Activated CD8-positive, alpha-beta T cell treated with anti-CD3 and anti-CD28 coated beads, Interleukin-2, amount 10 ng/mL, durations not matched to agents 7 days and 5 days (primary cell): ENCODE measurements around the gene SLC35D3. TPM values are rescaled to one million over a fixed set of nuclear protein-coding genes. Genes with fewer than 3 reads are reported as not detected.
"Not testable (repeated sequence)": the region's sequence is repeated elsewhere in the genome, so short reads cannot be mapped to it uniquely, and the experiment has no call there.

Experiments
- ATAC-seq: fragments of 150-1000 bp; cut with Tn5 transposase; one replicate; pipeline ENCODE4 v1.10.0; 2021; ENCODE audit warnings: moderate library complexity
- CTCF ChIA-PET: fragments of 350-600 bp; sonication (Branson Sonifier 250); formaldehyde crosslinking; loops from one replicate; lab custom pipeline; 2021; ENCODE audit warnings: antibody characterized with exemption; lab: Charles Lee
- POLR2A ChIA-PET: fragments of 350-600 bp; sonication (Branson Sonifier 250); formaldehyde crosslinking; loops from one replicate; lab custom pipeline; 2021; ENCODE audit warnings: antibody characterized with exemption; lab: Charles Lee
- DNase-seq: peaks from one replicate; pipeline ENCODE4 v3.0.0-alpha.2; 2020
- H3K27ac Mint-ChIP-seq: one replicate; pipeline ENCODE4 v1.8.0; 2021; ENCODE audit warnings: mild to moderate bottlenecking, mixed read lengths
- H3K27me3 Mint-ChIP-seq: one replicate; pipeline ENCODE4 v1.8.0; 2021; ENCODE audit warnings: low read depth, mixed read lengths
- H3K36me3 Mint-ChIP-seq: one replicate; pipeline ENCODE4 v1.8.0; 2021; ENCODE audit warnings: low read depth, mixed read lengths
- H3K4me1 Mint-ChIP-seq: one replicate; pipeline ENCODE4 v1.8.0; 2021; ENCODE audit warnings: low read depth, mixed read lengths
- H3K4me3 Mint-ChIP-seq: one replicate; pipeline ENCODE4 v1.8.0; 2021; ENCODE audit warnings: mild to moderate bottlenecking, mixed read lengths
- H3K9me3 Mint-ChIP-seq: one replicate; pipeline ENCODE4 v1.8.0; 2022; ENCODE audit warnings: mixed read lengths; ENCODE audit not compliant: insufficient read depth
- total RNA-seq, 2 experiments: library from RNA; stranded (reverse); gene quantifications; one replicate each; pipeline ENCODE4 v1.2.3, GENCODE V29; 2021

Gene SLC35D3, protein sequence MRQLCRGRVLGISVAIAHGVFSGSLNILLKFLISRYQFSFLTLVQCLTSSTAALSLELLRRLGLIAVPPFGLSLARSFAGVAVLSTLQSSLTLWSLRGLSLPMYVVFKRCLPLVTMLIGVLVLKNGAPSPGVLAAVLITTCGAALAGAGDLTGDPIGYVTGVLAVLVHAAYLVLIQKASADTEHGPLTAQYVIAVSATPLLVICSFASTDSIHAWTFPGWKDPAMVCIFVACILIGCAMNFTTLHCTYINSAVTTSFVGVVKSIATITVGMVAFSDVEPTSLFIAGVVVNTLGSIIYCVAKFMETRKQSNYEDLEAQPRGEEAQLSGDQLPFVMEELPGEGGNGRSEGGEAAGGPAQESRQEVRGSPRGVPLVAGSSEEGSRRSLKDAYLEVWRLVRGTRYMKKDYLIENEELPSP
- not detected for total RNA-seq

DNA sequence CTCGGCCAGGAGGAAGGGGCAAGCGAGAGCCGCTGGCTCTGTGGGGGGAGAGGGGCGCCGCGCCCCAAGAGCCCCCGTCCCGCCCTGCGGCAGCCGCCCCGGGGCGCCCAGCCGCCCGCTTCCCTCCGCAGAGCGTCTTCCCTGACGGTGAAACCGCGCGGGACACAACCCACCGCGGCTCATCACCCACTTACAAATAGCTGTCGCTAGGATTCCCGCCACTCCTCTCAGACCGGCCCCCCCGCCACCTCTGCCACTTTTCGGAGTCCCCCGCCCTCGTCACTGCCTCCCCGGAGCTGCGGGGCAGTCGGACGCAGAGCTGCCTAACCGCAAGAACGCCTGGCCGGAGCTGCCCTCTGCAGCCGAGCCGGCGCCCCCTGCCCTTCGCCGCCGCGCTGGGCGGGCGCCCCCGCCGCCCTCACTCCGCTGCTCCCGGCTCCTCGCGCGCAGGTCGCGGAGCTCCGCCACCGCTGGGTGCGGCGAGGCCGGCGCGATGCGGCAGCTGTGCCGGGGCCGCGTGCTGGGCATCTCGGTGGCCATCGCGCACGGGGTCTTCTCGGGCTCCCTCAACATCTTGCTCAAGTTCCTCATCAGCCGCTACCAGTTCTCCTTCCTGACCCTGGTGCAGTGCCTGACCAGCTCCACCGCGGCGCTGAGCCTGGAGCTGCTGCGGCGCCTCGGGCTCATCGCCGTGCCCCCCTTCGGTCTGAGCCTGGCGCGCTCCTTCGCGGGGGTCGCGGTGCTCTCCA lies at the start of gene SLC35D3:
Gene SLC35D3, plus strand, starts transcription at position 366 of the 749 bp plus-strand sequence. Its CDS starts 128 bp downstream, at position 494.
- peaks cover 64% of the 10 kb centered on the region for H3K27me3 Mint-ChIP-seq
- POLR2A ChIA-PET = interaction anchor here (0.9 kb wide), 1 partner anchor 99 kb away, joined by 3 read pairs; the partner anchor contains the start of gene PEX7

DNA sequence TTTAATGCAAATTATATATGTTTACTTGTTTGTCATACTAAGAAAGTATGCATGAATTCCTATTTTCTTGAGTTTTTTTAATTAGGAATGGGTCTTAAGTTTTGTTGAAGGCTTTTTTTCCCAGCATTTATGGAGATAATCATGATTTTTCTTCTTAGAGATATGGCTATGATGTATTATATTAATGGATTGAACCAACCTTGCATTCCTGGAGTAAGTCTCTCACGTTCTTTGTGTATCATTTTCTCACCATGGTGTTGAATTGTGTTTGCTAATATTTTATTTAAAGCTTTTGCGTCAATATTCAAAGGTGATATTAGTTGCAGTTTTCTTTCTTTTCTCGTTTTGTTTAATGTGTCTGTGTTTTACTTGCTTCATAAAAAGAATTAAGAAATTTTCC lies 48.4 kb upstream of the SLC35D3 start:
- DNase-seq = no peak
- ChIA-PET POLR2A (no interaction called here), CTCF (no interaction called here)
- Mint-ChIP-seq H3K36me3 (peaks cover 19% of the 10 kb centered on the region), H3K27ac (no peak overlapping the region), H3K4me3 (no peak overlapping the region), H3K27me3 (no peaks in the 10 kb centered on the region), H3K4me1 (no peaks in the 10 kb centered on the region), H3K9me3 (peaks cover 17% of the 10 kb centered on the region)
- ATAC-seq = no peak

More for the DNA sequence above, at the start of gene SLC35D3:
- Mint-ChIP-seq H3K27ac (no peak within 1 kb of the TSS), H3K9me3 (no peaks in the 10 kb centered on the region), H3K4me3 (peak within 1 kb of the TSS; percentile 65), H3K36me3 (no peaks in the 10 kb centered on the region), H3K4me1 (peaks cover 28% of the 10 kb centered on the region)
- ATAC-seq (peak; percentile 47), DNase-seq (peak; percentile 42)
- CTCF ChIA-PET = interaction anchor here (0.9 kb wide), 1 partner anchor 130 kb away, joined by 3 read pairs; the partner anchor contains the start of gene MAP3K5

DNA sequence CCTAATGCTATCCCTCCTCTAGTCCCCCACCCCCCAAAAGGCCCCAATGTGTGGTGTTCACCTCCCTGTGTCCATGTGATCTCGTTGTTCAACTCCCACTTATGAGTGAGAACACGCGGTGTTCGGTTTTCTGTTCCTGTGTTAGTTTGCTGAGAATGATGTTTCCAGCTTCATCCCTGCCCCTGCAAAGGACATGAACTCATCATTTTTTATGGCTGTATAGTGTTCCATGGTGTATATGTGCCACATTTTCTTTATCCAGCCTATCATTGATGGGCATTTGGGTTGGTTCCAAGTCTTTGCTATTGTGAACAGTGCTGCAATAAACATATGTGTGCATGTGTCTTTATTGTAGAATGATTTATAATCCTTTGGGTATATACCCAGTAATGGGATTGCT lies 45.6 kb upstream of the SLC35D3 start:
- POLR2A ChIA-PET, CTCF ChIA-PET, H3K4me3 Mint-ChIP-seq, H3K27ac Mint-ChIP-seq, H3K4me1 Mint-ChIP-seq, ATAC-seq, H3K27me3 Mint-ChIP-seq, DNase-seq: not testable (repeated sequence)
- peaks cover 19% of the 10 kb centered on the region for H3K36me3 Mint-ChIP-seq
- peaks cover 17% of the 10 kb centered on the region for H3K9me3 Mint-ChIP-seq

DNA sequence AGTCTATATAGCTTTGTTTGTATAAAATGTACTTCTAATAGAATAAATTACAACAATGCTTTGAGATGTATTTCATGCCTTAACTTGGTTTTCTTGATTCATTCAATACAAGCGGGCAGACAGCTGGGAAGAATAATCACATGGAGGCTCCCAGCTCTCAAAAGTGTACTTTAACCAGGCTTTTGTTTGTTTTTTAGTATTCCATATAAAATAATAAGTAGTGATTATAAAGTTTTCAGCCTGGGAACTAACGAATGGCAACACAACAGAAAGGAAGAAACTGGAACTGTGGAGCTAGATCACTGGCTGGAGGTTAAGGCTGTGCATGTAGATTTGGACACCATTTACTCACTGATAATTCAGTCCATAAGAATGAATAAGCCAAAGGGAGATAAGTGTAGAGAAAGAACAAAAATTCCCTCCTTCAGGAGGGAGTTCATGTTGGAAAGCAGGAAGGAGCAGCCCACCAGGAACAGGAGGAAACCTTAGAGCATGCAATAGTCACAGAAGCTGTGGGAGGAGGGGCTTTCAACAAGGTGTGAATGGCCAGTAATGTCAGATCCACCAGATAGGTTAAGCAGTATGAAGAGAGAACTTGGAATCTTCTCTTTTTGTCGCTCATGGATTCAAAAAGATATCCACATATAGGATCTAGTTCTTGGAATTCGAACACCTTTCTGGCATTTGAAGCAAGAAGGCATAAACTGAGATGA lies 41.2 kb upstream of the SLC35D3 start:
- no peaks in the 10 kb centered on the region for H3K9me3 Mint-ChIP-seq
- peaks cover 9% of the 10 kb centered on the region for H3K36me3 Mint-ChIP-seq
- ChIA-PET POLR2A (no interaction called here), CTCF (no interaction called here)
- no peak overlapping the region for H3K27ac Mint-ChIP-seq
- H3K4me3 Mint-ChIP-seq = no peak overlapping the region
- H3K27me3 Mint-ChIP-seq = no peaks in the 10 kb centered on the region
- DNase-seq (no peak), ATAC-seq (no peak)
- H3K4me1 Mint-ChIP-seq = no peaks in the 10 kb centered on the region

DNA sequence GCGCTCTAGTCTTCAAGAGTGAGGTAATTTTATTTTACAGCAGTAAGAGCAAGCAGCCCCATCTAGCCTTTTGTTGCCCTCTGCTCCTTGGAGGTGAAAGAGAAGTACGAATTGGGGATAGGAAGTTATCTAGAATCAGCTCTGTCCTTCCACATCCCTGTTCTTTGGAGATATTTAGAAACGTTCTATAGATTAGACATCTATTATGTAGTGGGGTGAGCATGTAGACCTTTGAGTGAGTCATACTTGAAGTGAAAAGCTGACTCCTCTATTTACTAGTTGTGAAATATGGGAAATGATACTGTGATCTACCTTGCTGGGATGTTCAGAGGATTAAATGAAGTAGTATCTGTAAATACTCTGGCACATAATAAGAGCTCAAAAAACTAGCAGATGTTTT lies 36.0 kb upstream of the SLC35D3 start:
- ChIA-PET POLR2A (no interaction called here), CTCF (no interaction called here)
- Mint-ChIP-seq H3K27ac (no peak overlapping the region), H3K36me3 (no peaks in the 10 kb centered on the region), H3K27me3 (no peaks in the 10 kb centered on the region), H3K4me3 (no peak overlapping the region), H3K4me1 (peaks cover 2% of the 10 kb centered on the region), H3K9me3 (no peaks in the 10 kb centered on the region)
- DNase-seq (no peak), ATAC-seq (no peak)

DNA sequence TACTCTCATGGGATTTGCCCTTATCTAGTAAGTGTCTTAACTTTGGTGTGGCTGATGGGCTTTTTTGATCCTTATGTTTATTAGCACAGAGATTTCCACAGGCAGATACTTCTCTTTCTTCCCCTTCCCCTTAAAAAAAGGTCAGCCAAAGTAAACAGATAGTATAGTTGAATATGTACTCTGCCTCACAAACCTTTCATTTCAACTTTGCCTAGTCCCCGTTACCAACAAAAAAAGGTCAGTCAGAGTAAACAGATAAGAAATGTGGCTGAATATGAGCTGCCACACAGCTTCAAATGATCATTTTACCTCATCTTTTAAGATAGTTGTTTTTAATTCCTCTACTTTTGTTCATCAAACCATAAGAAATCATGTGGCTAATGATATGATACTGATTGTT lies 34.1 kb upstream of the SLC35D3 start:
- ChIA-PET POLR2A (no interaction called here), CTCF (no interaction called here)

DNA sequence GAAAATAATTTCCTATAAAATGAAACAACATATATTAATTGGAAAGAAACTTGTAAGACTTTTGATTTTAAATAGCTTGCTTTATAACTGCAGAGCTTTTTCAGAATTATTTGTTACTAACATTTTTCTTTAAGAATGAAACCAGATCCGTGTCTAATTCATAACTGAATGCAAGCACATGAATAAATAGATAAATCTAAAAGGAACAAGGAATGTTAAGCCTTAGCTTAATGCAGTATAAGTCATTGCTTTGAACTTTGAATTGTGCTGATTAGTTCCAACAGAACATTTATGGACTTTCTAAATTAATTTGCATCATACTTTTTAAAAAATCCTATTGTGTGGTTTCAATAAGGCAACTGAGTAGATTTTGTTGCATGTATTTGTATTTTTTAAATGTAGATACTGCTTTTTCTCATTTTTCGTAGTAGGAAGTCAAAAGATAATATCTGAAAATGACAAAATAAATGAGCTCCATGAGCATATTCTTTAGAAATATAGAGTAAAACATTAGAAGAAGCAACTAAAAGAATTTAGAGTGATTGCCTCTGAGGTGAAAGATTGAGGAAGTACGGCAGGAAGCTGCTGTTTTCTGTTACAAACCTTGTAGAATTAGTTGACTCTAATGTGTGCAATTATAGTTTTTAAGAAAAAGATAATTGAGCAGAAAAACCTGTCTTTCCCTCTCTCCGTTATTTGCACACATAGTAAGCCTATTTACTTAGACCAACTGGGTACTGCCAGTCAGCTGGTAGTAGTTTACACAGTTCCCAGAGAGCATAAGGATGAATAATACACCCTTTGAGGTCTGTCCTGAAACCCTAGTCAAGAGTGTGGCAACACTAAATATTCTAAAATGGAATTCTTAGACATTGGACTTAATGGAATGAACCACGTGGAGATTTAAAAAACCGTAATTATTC lies 32.6 kb upstream of the SLC35D3 start:
- no peaks in the 10 kb centered on the region for H3K27me3 Mint-ChIP-seq
- no peaks in the 10 kb centered on the region for H3K9me3 Mint-ChIP-seq
- H3K4me1 Mint-ChIP-seq = peaks cover 5% of the 10 kb centered on the region
- CTCF ChIA-PET = no interaction called here
- H3K4me3 Mint-ChIP-seq = no peak overlapping the region
- H3K27ac Mint-ChIP-seq = no peak overlapping the region
- POLR2A ChIA-PET = no interaction called here
- ATAC-seq = no peak
- no peak for DNase-seq
- H3K36me3 Mint-ChIP-seq = no peaks in the 10 kb centered on the region

More for the DNA sequence above, 34.1 kb upstream of the SLC35D3 start:
- Mint-ChIP-seq H3K4me3 (no peak overlapping the region), H3K9me3 (no peaks in the 10 kb centered on the region), H3K4me1 (peaks cover 2% of the 10 kb centered on the region), H3K27me3 (no peaks in the 10 kb centered on the region), H3K27ac (no peak overlapping the region), H3K36me3 (no peaks in the 10 kb centered on the region)
- no peak for ATAC-seq
- DNase-seq = no peak

DNA sequence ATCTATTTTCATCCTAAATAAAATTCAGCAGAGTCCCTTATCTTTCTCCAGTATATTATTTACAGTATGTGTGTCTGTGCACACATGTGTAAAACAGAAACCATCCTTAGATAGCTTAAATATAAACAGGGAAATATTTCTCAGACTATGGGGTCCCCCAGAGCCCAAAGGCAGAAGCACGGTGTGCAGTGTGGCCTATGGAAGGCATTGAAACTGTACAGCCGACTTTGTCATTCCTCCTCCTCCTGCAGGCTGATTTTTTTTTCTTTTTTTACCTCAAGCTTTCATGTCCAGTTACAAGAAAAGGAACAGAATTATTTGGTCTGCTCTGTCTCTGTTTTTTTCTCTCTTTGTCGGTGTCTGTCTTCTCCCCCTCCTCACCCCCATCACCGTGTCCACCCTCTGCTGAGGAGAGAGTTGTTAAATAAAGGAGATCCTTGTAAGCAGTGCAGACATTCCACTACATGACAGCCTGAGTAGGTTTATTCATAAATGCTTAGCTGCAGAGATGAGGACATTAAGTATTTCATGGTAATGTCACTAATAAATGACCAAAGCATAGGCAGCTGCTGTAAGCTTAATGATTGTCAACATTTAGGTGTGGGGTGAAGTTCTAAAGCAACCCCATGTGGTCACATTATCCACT lies 31.8 kb upstream of the SLC35D3 start:
- ATAC-seq (no peak), DNase-seq (no peak)
- ChIA-PET CTCF (no interaction called here), POLR2A (no interaction called here)
- Mint-ChIP-seq H3K9me3 (no peaks in the 10 kb centered on the region), H3K27ac (no peak overlapping the region), H3K4me3 (no peak overlapping the region), H3K27me3 (no peaks in the 10 kb centered on the region), H3K36me3 (no peaks in the 10 kb centered on the region), H3K4me1 (peaks cover 5% of the 10 kb centered on the region)

DNA sequence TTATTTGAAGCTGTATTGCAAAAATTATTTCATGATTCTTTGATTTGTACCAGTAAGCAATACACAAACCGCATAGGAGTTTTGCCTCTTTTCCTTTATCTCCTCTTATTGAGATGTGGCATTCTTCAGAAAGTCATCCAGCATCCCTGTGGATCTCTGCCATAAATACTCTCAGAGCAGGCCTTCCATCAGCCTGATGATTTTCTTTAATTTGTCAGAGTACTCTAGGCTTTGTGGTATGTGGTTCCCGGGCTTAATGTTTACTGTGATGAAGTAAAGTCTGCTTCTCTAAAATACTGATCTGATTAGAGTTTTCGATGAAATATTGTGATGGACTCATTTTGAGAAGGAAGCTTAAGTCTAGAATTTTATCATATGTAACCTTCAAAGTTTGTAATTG lies 31.1 kb upstream of the SLC35D3 start:
- H3K36me3 Mint-ChIP-seq = no peaks in the 10 kb centered on the region
- POLR2A ChIA-PET = no interaction called here
- peaks cover 5% of the 10 kb centered on the region for H3K4me1 Mint-ChIP-seq
- no peaks in the 10 kb centered on the region for H3K27me3 Mint-ChIP-seq
- no peak for ATAC-seq
- no peaks in the 10 kb centered on the region for H3K9me3 Mint-ChIP-seq
- H3K4me3 Mint-ChIP-seq = no peak overlapping the region
- no peak for DNase-seq
- CTCF ChIA-PET = no interaction called here
- no peak overlapping the region for H3K27ac Mint-ChIP-seq

DNA sequence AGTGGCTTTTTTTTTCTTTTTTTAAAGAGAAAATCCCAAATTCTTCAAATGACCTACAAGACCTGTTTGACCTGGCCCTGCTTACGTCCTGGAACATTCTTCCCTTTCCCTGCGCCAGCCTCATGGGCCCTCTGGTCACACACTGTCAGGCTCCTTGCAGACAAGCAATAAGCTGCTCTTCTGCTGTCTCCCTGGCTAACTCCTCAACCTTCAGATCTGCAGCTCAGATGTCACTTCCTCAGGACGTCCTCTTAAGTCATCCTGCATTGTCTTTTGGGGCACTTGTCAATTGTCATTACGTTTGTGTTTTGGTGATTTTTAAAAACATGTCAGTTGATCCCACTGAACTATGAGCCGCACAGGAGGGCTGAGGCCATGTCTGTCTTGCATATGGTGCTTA lies 28.9 kb upstream of the SLC35D3 start:
- CTCF ChIA-PET = interaction anchor here (1.1 kb wide), 1 partner anchor 26 kb away, joined by 3 read pairs; no protein-coding TSS in a partner anchor

DNA sequence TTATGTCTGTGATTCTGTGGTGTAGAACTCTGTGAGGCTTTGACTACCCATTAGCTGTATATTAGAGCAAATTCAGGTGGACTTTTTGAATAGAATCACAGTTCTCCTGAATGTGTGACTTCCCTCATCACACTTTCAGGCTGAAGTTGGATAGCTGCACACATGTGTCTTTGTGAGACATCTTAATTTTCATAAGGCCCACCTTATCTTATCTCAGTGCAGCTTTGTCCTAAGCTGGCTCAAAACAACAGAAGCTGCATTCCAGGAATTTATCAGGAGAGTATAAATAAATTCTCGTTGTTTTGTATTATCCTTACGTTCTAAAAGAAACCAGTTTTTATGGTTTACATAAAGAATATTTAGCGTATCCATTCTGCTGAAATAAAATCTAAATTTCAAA lies 26.2 kb upstream of the SLC35D3 start:
- CTCF ChIA-PET = no interaction called here
- H3K4me3 Mint-ChIP-seq = no peak overlapping the region
- ATAC-seq (no peak), DNase-seq (no peak)
- H3K27me3 Mint-ChIP-seq = no peaks in the 10 kb centered on the region
- POLR2A ChIA-PET = no interaction called here
- H3K27ac Mint-ChIP-seq = no peak overlapping the region
- H3K4me1 Mint-ChIP-seq = peaks cover 3% of the 10 kb centered on the region
- no peaks in the 10 kb centered on the region for H3K9me3 Mint-ChIP-seq
- H3K36me3 Mint-ChIP-seq = no peaks in the 10 kb centered on the region

More for the DNA sequence above, 28.9 kb upstream of the SLC35D3 start:
- POLR2A ChIA-PET = no interaction called here
- no peaks in the 10 kb centered on the region for H3K36me3 Mint-ChIP-seq
- no peaks in the 10 kb centered on the region for H3K27me3 Mint-ChIP-seq
- H3K4me3 Mint-ChIP-seq = no peak overlapping the region
- H3K9me3 Mint-ChIP-seq = no peaks in the 10 kb centered on the region
- no peak for DNase-seq
- peaks cover 5% of the 10 kb centered on the region for H3K4me1 Mint-ChIP-seq
- no peak overlapping the region for H3K27ac Mint-ChIP-seq
- ATAC-seq = no peak
